Measurements from ENCODE around the gene FBXL16.

DNA sequence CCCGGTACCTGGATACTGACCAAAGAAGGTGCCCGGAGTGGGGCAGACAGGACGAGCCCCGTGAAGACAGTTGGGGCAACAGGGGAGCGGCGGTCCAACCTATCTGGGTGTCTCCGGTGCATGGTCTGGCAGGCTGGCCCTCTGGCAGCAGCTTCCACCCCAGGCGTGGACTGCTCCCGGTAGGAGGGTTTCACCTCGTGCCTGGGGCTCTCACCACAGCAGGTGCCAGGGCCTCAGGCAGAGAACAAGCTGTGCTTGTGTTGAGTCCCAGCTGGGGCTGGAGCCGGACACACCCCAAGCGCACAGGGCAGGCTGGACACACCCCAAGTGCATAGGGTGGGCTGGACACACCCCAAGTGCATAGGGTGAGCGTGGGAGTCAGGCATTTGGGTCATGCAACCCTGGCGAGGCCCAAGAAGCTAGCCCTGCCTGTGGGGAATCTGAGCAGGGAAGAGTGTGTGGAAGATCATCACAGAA, 1.5 kb upstream of the FBXL16 start:
- no peak for TF ChIP-seq EZH2 (IDR thresholded peaks at IDR 0.05; ENCODE audit: insufficient read depth, poor library complexity, severe bottlenecking)
- TF ChIP-seq EZH2phosphoT487 (IDR thresholded peaks at IDR 0.05; ENCODE audit: insufficient read depth, low read depth): no peak

Data from GM23248 (cell line).